Urothelium cell line (cell line): Measurements from ENCODE around the gene R3HCC1L.

Experiments
- DNase-seq: peaks from one replicate; pipeline ENCODE4 v3.0.0; 2011; ENCODE audit warnings: low spot score, mixed read lengths
- FAIRE-seq: peaks from 2 replicates; lab custom pipeline; 2011; peaks lifted over from hg19 to GRCh38; lab: Jason Lieb, UNC

Gene R3HCC1L

GRCh38 chr10:98270073-98270740, 135.8 kb downstream of the R3HCC1L start:
- DNase-seq = no peak
- FAIRE-seq = peak; percentile 86

DNA sequence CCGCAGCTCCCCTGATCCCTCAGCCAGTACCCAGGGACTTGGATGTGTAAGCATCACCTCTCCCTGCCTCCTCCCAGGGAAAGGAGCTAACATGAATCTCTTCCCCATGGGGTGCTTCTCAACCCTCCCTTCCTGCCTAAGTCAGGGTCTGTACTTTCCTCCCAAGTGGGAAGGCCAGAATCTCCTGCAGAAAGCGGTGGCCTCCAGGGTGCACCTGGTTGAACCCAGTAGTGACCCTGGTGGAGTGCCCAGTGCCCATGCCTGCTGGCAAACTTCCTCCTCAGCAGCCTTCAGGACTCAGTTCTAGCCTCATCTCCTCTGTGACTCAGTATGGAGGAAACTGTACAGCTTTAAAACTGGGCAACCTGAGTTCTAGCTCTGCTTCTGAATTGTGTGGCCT, 136.3 kb downstream of the R3HCC1L start:
- FAIRE-seq = no peak
- peak; percentile 12 for DNase-seq

DNA sequence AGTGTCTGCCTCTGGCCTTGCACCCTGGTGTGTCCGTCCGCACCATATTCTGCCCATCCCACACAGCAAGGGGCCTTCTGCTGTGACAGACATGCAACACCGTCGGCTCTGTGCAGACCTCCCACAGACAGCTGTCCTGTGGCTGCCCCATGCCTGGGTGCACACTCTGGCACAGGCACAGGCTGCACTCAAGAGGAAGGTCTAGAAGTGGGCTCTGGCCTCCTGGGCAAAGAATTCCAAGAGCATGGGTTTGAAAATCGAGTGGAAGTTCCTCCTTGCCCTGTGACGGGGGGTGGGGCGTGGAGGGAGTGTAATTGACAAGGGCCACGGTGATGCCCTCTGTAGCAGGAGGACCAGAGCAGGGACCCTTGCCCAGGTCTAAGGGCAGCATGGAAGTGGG, 137.8 kb downstream of the R3HCC1L start:
- DNase-seq (no peak), FAIRE-seq (no peak)

- FAIRE-seq (no peak), DNase-seq (no peak)
These were observed 138.2 kb downstream of the R3HCC1L start for GRCh38 chr10:98272656-98273055.

GRCh38 chr10:98273057-98273850, 138.8 kb downstream of the R3HCC1L start:
- FAIRE-seq (no peak), DNase-seq (no peak)

GRCh38 chr10:98274562-98274961, 140.1 kb downstream of the R3HCC1L start:
- FAIRE-seq = no peak
- DNase-seq = no peak

GRCh38 chr10:98276311-98276710, 141.9 kb downstream of the R3HCC1L start:
- no peak for DNase-seq
- FAIRE-seq = no peak

- FAIRE-seq = no peak
These were observed 151.0 kb downstream of the R3HCC1L start for GRCh38 chr10:98285416-98285815.

GRCh38 chr10:98286419-98286818, 152.0 kb downstream of the R3HCC1L start:
- DNase-seq = no peak
- no peak for FAIRE-seq

More at GRCh38 chr10:98285416-98285815, 151.0 kb downstream of the R3HCC1L start:
- no peak for DNase-seq

DNA sequence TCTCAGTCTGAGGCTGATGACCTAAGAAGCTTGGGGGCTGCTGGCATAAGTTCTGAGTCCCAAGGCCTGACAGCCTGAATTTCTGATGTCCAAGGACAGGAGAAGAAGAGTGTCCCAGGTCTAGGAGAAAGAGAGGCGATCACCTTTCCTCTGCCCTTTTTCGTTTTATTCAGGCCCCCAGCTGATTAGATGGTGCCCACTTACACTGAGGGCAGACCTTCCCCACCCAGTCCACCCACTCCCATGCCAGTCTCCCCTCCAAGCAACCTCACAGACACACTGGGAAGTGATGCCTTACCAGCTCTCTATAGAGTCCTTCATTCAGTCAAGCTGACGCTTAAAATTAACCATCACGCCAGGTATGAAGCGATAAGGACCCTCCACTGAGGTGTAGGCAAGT, 152.9 kb downstream of the R3HCC1L start:
- FAIRE-seq (no peak), DNase-seq (no peak)

DNA sequence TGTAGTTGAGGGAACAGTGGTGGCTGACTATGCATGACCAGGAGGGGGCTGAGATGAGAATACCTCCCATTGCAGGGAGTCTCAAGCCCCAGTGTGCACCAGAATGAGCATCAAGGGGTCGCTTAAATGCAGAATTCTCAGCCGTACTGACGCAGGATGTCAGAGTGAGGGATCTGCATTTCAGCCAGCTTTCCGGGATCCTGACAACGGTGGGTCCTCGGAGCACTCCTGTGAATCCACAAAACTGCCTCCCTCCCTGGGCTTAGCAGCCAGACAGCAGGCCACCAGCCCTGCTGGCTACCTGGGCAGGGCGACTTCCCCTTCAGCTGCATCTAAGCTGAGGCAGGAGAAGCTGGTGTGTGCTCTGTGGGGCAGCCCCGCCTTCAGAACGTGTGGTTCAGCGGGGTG, 155.3 kb downstream of the R3HCC1L start:
- FAIRE-seq (no peak), DNase-seq (no peak)

DNA sequence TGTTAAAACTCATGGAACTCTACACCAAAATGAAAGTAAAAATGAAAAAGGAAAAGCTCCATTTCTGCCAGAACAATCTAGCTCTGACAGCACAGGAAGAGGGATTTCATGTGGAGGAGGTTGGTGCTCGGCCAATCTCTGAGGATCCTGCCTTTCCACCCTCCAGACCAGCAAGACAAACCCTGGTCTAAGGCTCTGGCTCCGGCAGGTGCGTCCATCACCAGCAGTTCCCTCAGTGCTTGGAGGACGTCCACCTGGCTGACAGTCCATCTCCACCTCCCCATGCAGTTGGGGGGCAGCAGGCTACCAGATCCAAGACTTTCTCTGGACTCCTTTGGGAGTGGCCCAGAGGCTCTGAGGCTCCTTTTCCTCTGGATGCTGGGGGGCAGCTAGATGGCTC, 158.5 kb downstream of the R3HCC1L start:
- DNase-seq (no peak), FAIRE-seq (no peak)

- DNase-seq (peak; percentile 51), FAIRE-seq (no peak)
These were observed 159.3 kb downstream of the R3HCC1L start for GRCh38 chr10:98293550-98294269.

GRCh38 chr10:98294270-98294627, 159.8 kb downstream of the R3HCC1L start:
- DNase-seq (no peak), FAIRE-seq (no peak)
